Measurements from ENCODE around the gene ZNF568. TPM values are rescaled to one million over a fixed set of nuclear protein-coding genes. Genes with fewer than 3 reads are reported as not detected.

The ZNF568 gene
- polyA plus RNA-seq, 1 experiment, result 8.6 TPM

DNA sequence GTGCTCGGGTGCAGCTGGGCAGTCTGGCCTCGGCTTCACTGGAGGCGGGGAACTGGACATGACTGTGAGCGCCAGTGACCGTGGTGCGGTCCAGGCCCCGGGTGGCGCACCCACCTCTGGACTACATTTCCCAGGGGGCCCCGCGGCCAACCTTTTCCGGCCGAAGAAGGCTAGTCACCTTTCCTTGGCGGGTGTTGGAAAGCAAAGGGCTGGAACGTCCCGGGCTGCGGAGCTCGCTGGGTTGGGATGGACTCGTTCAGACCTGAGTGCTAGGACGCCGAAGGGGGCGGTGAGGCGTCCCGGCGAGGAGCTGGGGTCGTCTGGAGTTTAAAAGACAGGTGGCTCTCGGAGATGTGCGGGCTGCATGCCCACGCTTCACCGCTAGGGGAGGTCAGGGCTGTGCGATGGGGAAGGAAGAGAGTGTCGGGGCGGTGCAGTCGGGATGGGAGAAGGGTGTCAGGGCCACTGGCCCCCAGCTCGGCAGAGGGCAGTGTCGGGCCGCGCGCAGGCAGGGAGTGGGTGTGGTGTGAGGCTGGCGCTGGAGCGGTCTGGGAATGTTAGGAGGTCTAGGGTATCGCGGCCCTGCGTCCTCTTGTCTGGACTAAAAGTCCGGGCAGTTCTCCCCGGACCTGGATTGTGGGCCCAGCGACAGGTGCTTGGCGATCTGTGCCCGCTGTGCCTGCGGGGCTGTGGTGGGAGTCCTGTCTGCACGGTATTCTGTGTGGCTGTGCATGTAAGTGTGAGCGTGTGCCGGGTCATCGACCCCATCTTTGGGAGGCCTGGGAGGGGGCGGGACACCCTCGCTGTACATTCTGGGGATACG is 57.1 kb downstream of the ZNF568 start:
- TF ChIP-seq, protein P1, sequence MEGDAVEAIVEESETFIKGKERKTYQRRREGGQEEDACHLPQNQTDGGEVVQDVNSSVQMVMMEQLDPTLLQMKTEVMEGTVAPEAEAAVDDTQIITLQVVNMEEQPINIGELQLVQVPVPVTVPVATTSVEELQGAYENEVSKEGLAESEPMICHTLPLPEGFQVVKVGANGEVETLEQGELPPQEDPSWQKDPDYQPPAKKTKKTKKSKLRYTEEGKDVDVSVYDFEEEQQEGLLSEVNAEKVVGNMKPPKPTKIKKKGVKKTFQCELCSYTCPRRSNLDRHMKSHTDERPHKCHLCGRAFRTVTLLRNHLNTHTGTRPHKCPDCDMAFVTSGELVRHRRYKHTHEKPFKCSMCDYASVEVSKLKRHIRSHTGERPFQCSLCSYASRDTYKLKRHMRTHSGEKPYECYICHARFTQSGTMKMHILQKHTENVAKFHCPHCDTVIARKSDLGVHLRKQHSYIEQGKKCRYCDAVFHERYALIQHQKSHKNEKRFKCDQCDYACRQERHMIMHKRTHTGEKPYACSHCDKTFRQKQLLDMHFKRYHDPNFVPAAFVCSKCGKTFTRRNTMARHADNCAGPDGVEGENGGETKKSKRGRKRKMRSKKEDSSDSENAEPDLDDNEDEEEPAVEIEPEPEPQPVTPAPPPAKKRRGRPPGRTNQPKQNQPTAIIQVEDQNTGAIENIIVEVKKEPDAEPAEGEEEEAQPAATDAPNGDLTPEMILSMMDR (IDR thresholded peaks at IDR 0.05; ENCODE audit: low read depth, low read length), result peak; percentile 76
- DNase-seq (ENCODE audit: low read depth, low spot score), result peak; percentile 29
- no peaks in the 10 kb centered on the region for H3K27me3 ChIP-seq (ENCODE audit: control insufficient read depth, insufficient read depth, low read length)
- ChIA-PET POLR2A (interaction anchor here (1.3 kb wide), 1 partner anchor 244 kb away, joined by 4 read pairs; the partner anchor contains the start of gene ZNF383), CTCF (interaction anchor here (0.6 to 1.1 kb wide), 3 partner anchors 18 to 378 kb away, joined by 3 read pairs; no protein-coding TSS in a partner anchor)
- peak overlapping the region; percentile 57 for H3K27ac ChIP-seq (ENCODE audit: low read depth, low read length)
- peaks cover 18% of the 10 kb centered on the region for H3K9me3 ChIP-seq (ENCODE audit: control insufficient read depth, insufficient read depth, low read length)
- peak overlapping the region; percentile 79 for H3K4me3 ChIP-seq (ENCODE audit: low read depth, low read length)

GRCh38 chr19:36973844-36974195 is 57.7 kb downstream of the ZNF568 start:
- H3K9me3 ChIP-seq (ENCODE audit: control insufficient read depth, insufficient read depth, low read length), result peaks cover 18% of the 10 kb centered on the region
- no peaks in the 10 kb centered on the region for H3K27me3 ChIP-seq (ENCODE audit: control insufficient read depth, insufficient read depth, low read length)
- peak overlapping the region; percentile 79 for H3K4me3 ChIP-seq (ENCODE audit: low read depth, low read length)
- H3K27ac ChIP-seq (ENCODE audit: low read depth, low read length), result peak overlapping the region; percentile 57
- ChIA-PET POLR2A (interaction anchor here (1.3 kb wide), 1 partner anchor 244 kb away, joined by 4 read pairs; the partner anchor contains the start of gene ZNF383), CTCF (no interaction called here)
- no peak for DNase-seq (ENCODE audit: low read depth, low spot score)
- TF ChIP-seq, protein P1 (IDR thresholded peaks at IDR 0.05; ENCODE audit: low read depth, low read length), result no peak

- no peak overlapping the region for H3K4me3 ChIP-seq (ENCODE audit: low read depth, low read length)
- H3K27ac ChIP-seq (ENCODE audit: low read depth, low read length), result no peak overlapping the region
- POLR2A ChIA-PET, result no interaction called here
- DNase-seq (ENCODE audit: low read depth, low spot score), result no peak
- CTCF ChIA-PET, result no interaction called here
- H3K9me3 ChIP-seq (ENCODE audit: control insufficient read depth, insufficient read depth, low read length), result peaks cover 10% of the 10 kb centered on the region
- H3K27me3 ChIP-seq (ENCODE audit: control insufficient read depth, insufficient read depth, low read length), result no peaks in the 10 kb centered on the region
- TF ChIP-seq, protein P1 (IDR thresholded peaks at IDR 0.05; ENCODE audit: low read depth, low read length), result no peak
These were observed 70.0 kb downstream of the ZNF568 start for GRCh38 chr19:36986131-36986530.

GRCh38 chr19:36986601-36987000 is 70.5 kb downstream of the ZNF568 start:
- ChIA-PET POLR2A (no interaction called here), CTCF (no interaction called here)
- no peak for DNase-seq (ENCODE audit: low read depth, low spot score)
- Histone ChIP-seq H3K4me3 (ENCODE audit: low read depth, low read length) (no peak overlapping the region), H3K27ac (ENCODE audit: low read depth, low read length) (no peak overlapping the region), H3K27me3 (ENCODE audit: control insufficient read depth, insufficient read depth, low read length) (no peaks in the 10 kb centered on the region), H3K9me3 (ENCODE audit: control insufficient read depth, insufficient read depth, low read length) (peaks cover 10% of the 10 kb centered on the region)
- TF ChIP-seq, protein P1 (IDR thresholded peaks at IDR 0.05; ENCODE audit: low read depth, low read length), result no peak

DNA sequence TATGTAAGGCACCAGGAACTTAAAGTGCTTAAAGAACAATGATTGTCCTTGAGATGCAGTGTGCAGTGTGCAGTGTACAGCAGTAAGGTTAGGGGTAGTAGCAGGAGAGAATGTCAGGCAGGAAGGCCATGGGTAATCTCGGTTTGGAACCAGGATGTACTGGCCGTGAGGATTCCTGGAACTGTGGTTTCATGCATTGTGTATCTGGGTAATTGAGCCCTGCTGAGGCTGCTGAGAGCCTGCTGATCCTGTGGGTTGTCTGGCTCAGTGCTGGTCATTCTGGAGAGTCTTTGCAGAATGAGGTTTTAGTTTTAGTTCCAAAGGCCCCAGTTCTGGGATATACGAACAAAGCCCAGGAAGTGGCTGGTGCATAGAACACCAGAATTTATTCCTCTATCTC is 71.0 kb downstream of the ZNF568 start:
- ChIA-PET CTCF (no interaction called here), POLR2A (no interaction called here)
- no peaks in the 10 kb centered on the region for H3K27me3 ChIP-seq (ENCODE audit: control insufficient read depth, insufficient read depth, low read length)
- no peak for DNase-seq (ENCODE audit: low read depth, low spot score)
- H3K4me3 ChIP-seq (ENCODE audit: low read depth, low read length), result no peak overlapping the region
- TF ChIP-seq, protein P1 (IDR thresholded peaks at IDR 0.05; ENCODE audit: low read depth, low read length), result no peak
- H3K9me3 ChIP-seq (ENCODE audit: control insufficient read depth, insufficient read depth, low read length), result peaks cover 10% of the 10 kb centered on the region
- H3K27ac ChIP-seq (ENCODE audit: low read depth, low read length), result no peak overlapping the region

Measured in AG04450 (cell line).